HEK293 (cell line): ENCODE measurements around the gene AQP12A.
A peak's percentile ranks its signal among the peaks of the same experiment; 100 is the strongest.
"Not testable (repeated sequence)": the region's sequence is repeated elsewhere in the genome, so short reads cannot be mapped to it uniquely, and the experiment has no call there.

ENCODE experiments used
- CTCF ChIA-PET: fragments of 350-600 bp; formaldehyde crosslinking; extraction: SDS; loops from one replicate; lab custom pipeline; 2021; ENCODE audit warnings: antibody characterized with exemption; lab: Yijun Ruan, JAX
- POLR2A ChIA-PET: fragments of 300-600 bp; formaldehyde crosslinking; extraction: SDS; loops from one replicate; lab custom pipeline; 2020; ENCODE audit warnings: antibody characterized with exemption, inconsistent platforms; lab: Yijun Ruan, JAX
- H3K27ac ChIP-seq: fragments of 200-500 bp; sonication (Bioruptor generic); 2 replicates; pipeline ENCODE4 v1.5.1; 2014; ENCODE audit warnings: low read depth, low read length, control low read depth, inconsistent platforms; ENCODE audit errors: extremely low read depth
- H3K36me3 ChIP-seq, 2 experiments: fragments of 200-500 bp in 1 of 2; sonication (Bioruptor generic) in 1 of 2; 1 replicate in 1 of 2; 2 replicates in 1 of 2; pipeline ENCODE4 v1.5.1; 2014 to 2017; ENCODE audit warnings: inconsistent platforms in 2 of 2, low read length in 2 of 2; ENCODE audit not compliant: control insufficient read depth in 2 of 2, insufficient read depth in 1 of 2
- H3K4me1 ChIP-seq: fragments of 200-500 bp; sonication (Bioruptor generic); 2 replicates; pipeline ENCODE4 v1.5.1; 2014; ENCODE audit warnings: mild to moderate bottlenecking, low read length, inconsistent platforms; ENCODE audit not compliant: control insufficient read depth, insufficient read depth
- H3K4me3 ChIP-seq: 2 replicates; pipeline ENCODE4 v1.5.1; 2011; ENCODE audit warnings: low read depth, mild to moderate bottlenecking, control low read depth, low read length, moderate library complexity
- H3K9me3 ChIP-seq: fragments of 200-500 bp; sonication (Bioruptor generic); 2 replicates; pipeline ENCODE4 v1.5.1; 2014; ENCODE audit warnings: low read depth, low read length, inconsistent platforms; ENCODE audit not compliant: control insufficient read depth, insufficient read depth
- GLIS1 ChIP-seq: fragments of 450-650 bp; formaldehyde crosslinking; IDR thresholded peaks from 2 replicates; pipeline ENCODE4 v1.5.1; 2016; ENCODE audit warnings: missing biosample characterization, missing genetic modification characterization
- ZBTB17 ChIP-seq: fragments of 450-650 bp; formaldehyde crosslinking; IDR thresholded peaks from 2 replicates; pipeline ENCODE4 v1.5.1; 2016; ENCODE audit warnings: missing biosample characterization, missing genetic modification characterization
- ZIC2 ChIP-seq: fragments of 450-650 bp; formaldehyde crosslinking; IDR thresholded peaks from 2 replicates; pipeline ENCODE4 v1.5.1; 2016; ENCODE audit warnings: missing biosample characterization, missing genetic modification characterization
- ZNF423 ChIP-seq: fragments of 450-650 bp; formaldehyde crosslinking; IDR thresholded peaks from 2 replicates; pipeline ENCODE4 v1.5.1; 2016; ENCODE audit warnings: missing biosample characterization, missing genetic modification characterization
- ZNF585B ChIP-seq: fragments of 450-650 bp; formaldehyde crosslinking; IDR thresholded peaks from 2 replicates; pipeline ENCODE4 v1.5.1; 2016; ENCODE audit warnings: missing biosample characterization, missing genetic modification characterization
- ZNF626 ChIP-seq: fragments of 450-650 bp; sonication (Bioruptor Pico); formaldehyde crosslinking; IDR thresholded peaks from 2 replicates; pipeline ENCODE4 v1.5.1; 2018; ENCODE audit warnings: missing biosample characterization, missing genetic modification characterization, inconsistent platforms
- ZNF777 ChIP-seq: fragments of 450-650 bp; formaldehyde crosslinking; IDR thresholded peaks from 2 replicates; pipeline ENCODE4 v1.5.1; 2017; ENCODE audit warnings: missing biosample characterization, missing genetic modification characterization, borderline replicate concordance
- ZNF791 ChIP-seq: fragments of 450-650 bp; formaldehyde crosslinking; IDR thresholded peaks from 2 replicates; pipeline ENCODE4 v1.5.1; 2016; ENCODE audit warnings: missing biosample characterization, missing genetic modification characterization
- TF ChIP-seq, protein P1 (sequence below): fragments of 450-650 bp; formaldehyde crosslinking; optimal IDR thresholded peaks from 2 replicates; pipeline ENCODE3; 2016; ENCODE audit warnings: missing biosample characterization, mild to moderate bottlenecking, missing genetic modification characterization
- TF ChIP-seq, protein P2 (sequence below): IDR thresholded peaks from 2 replicates; pipeline ENCODE4 v1.6.1; 2011; ENCODE audit warnings: mild to moderate bottlenecking, low read depth, low read length, borderline replicate concordance
- TF ChIP-seq, protein P3 (sequence below): fragments of 450-650 bp; formaldehyde crosslinking; IDR thresholded peaks from 2 replicates; pipeline ENCODE4 v1.5.1; 2016; ENCODE audit warnings: missing biosample characterization, missing genetic modification characterization
- TF ChIP-seq, protein P4 (sequence below): fragments of 450-650 bp; formaldehyde crosslinking; IDR thresholded peaks from 2 replicates; pipeline ENCODE4 v1.5.1; 2016; ENCODE audit warnings: missing biosample characterization, missing genetic modification characterization
- TF ChIP-seq, protein P5 (sequence below): fragments of 450-650 bp; formaldehyde crosslinking; IDR thresholded peaks from 2 replicates; pipeline ENCODE4 v1.5.1; 2016; ENCODE audit warnings: missing biosample characterization, missing genetic modification characterization

The AQP12A gene

DNA sequence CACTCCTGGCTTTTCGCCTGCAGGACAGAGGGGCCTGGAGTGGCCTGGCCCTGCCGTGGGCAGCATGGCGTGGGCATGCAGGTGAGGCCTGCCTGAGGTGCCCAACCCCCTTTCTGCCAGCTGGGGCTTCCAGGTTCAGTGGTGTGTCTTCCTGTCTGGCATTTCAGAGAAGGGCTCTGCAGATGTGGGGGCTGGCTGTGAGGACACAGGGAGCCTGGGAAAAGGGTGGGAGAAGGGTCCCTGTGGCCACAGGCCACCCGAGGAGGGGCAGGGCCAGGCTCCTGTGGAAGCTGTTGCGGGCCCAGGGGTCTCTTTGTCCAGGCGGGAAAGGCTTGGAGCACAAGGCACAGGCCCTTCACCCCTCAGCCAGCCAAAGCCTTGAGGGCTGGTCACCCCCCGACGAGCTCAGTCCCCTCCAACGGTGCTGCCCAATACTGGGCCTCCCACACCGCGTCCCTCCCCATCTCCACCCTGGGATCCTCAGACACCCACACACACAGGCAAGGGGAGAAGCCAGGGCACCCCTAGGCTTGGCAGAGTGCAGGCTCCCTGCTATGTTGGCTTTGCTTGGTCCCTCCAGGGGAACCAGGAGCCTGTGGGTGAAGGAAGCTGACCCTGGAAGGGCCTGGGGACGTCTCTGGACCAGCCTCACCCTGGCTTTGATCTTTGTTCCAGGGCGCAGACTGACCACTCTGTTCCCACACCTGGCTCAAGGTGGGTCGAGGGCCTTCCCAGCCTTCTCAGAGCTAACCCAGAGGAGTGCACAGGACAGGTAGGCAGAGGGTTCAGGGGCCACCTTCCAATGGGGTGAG is 3.7 kb upstream of the AQP12A start (continued):
- TF ChIP-seq, protein P1, sequence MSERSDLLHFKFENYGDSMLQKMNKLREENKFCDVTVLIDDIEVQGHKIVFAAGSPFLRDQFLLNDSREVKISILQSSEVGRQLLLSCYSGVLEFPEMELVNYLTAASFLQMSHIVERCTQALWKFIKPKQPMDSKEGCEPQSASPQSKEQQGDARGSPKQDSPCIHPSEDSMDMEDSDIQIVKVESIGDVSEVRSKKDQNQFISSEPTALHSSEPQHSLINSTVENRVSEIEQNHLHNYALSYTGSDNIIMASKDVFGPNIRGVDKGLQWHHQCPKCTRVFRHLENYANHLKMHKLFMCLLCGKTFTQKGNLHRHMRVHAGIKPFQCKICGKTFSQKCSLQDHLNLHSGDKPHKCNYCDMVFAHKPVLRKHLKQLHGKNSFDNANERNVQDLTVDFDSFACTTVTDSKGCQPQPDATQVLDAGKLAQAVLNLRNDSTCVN: no peak
- TF ChIP-seq ZNF791 (tag by site-specific recombination) (no peak), ZNF777 (tag by site-specific recombination) (no peak), ZBTB17 (tag by site-specific recombination) (no peak)
- TF ChIP-seq, protein P2, sequence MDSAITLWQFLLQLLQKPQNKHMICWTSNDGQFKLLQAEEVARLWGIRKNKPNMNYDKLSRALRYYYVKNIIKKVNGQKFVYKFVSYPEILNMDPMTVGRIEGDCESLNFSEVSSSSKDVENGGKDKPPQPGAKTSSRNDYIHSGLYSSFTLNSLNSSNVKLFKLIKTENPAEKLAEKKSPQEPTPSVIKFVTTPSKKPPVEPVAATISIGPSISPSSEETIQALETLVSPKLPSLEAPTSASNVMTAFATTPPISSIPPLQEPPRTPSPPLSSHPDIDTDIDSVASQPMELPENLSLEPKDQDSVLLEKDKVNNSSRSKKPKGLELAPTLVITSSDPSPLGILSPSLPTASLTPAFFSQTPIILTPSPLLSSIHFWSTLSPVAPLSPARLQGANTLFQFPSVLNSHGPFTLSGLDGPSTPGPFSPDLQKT: no peak

DNA sequence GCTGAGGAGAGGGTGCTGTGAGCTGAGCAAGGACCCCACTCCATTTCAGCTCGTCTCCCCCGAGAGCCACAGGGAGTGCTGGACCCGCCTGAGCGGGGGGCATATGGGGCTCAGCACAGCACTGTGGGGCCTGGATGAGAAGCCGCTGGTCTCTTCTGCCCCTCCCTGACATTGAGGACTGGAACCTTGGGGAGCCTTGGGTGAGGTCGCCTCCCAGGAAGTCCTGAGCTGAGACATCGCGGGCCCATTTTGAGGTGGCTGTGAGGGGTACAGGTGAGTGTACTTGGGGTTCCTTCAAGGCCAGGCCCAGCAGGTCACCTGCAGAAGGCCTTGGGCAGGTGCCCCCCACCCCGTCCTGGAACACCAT is 3.1 kb upstream of the AQP12A start:
- Histone ChIP-seq H3K4me1 (no peaks in the 10 kb centered on the region), H3K36me3 (no peaks in the 10 kb centered on the region), H3K27ac (no peak overlapping the region), H3K4me3 (no peak overlapping the region), H3K9me3 (no peaks in the 10 kb centered on the region)
- TF ChIP-seq GLIS1 (tag by site-specific recombination) (peak; percentile 49; the same call in 1 of the 2 replicates), ZIC2 (tag by site-specific recombination) (no peak), ZNF585B (no peak), ZNF423 (tag by site-specific recombination) (no peak)
- TF ChIP-seq, protein P3, sequence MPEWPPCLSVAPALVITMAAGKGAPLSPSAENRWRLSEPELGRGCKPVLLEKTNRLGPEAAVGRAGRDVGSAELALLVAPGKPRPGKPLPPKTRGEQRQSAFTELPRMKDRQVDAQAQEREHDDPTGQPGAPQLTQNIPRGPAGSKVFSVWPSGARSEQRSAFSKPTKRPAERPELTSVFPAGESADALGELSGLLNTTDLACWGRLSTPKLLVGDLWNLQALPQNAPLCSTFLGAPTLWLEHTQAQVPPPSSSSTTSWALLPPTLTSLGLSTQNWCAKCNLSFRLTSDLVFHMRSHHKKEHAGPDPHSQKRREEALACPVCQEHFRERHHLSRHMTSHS (tag by site-specific recombination): no peak
- TF ChIP-seq, protein P4, sequence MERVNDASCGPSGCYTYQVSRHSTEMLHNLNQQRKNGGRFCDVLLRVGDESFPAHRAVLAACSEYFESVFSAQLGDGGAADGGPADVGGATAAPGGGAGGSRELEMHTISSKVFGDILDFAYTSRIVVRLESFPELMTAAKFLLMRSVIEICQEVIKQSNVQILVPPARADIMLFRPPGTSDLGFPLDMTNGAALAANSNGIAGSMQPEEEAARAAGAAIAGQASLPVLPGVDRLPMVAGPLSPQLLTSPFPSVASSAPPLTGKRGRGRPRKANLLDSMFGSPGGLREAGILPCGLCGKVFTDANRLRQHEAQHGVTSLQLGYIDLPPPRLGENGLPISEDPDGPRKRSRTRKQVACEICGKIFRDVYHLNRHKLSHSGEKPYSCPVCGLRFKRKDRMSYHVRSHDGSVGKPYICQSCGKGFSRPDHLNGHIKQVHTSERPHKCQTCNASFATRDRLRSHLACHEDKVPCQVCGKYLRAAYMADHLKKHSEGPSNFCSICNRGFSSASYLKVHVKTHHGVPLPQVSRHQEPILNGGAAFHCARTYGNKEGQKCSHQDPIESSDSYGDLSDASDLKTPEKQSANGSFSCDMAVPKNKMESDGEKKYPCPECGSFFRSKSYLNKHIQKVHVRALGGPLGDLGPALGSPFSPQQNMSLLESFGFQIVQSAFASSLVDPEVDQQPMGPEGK (tag by site-specific recombination): no peak
- POLR2A ChIA-PET: no interaction called here
- CTCF ChIA-PET: interaction anchor here (0.7 to 1.3 kb wide), 2 partner anchors 29 to 174 kb away, joined by 3 to 4 read pairs; no protein-coding TSS in a partner anchor

DNA sequence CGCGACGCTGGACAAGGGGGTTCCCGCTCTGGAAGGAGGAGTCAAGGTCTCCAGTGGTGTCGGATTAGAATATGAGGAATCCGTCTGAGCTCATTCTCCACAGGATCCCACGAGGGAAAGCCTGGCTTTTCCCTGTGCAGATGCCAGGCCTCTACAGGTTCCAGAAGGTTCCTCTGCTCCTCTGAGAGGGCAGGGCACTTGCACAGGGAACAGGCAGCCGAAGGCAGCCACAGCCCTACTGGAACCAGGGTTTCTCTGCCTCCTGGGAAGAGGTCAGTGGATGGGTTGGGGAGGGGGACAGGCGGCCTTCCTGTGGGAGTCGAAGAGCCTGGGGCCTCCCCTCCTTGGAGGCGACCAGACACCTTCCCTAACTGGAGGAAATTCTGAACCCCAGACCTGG is 1.7 kb upstream of the AQP12A start:
- Histone ChIP-seq H3K9me3 (no peaks in the 10 kb centered on the region), H3K4me3 (no peak overlapping the region), H3K4me1 (no peaks in the 10 kb centered on the region), H3K36me3 (no peaks in the 10 kb centered on the region), H3K27ac (no peak overlapping the region)
- TF ChIP-seq, protein P5, sequence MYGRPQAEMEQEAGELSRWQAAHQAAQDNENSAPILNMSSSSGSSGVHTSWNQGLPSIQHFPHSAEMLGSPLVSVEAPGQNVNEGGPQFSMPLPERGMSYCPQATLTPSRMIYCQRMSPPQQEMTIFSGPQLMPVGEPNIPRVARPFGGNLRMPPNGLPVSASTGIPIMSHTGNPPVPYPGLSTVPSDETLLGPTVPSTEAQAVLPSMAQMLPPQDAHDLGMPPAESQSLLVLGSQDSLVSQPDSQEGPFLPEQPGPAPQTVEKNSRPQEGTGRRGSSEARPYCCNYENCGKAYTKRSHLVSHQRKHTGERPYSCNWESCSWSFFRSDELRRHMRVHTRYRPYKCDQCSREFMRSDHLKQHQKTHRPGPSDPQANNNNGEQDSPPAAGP (tag by site-specific recombination): no peak
- TF ChIP-seq ZNF626 (tag by site-specific recombination): no peak
- ChIA-PET CTCF (no interaction called here), POLR2A (interaction anchor here (0.7 kb wide), 1 partner anchor 173 kb away, joined by 3 read pairs; no protein-coding TSS in a partner anchor)

DNA sequence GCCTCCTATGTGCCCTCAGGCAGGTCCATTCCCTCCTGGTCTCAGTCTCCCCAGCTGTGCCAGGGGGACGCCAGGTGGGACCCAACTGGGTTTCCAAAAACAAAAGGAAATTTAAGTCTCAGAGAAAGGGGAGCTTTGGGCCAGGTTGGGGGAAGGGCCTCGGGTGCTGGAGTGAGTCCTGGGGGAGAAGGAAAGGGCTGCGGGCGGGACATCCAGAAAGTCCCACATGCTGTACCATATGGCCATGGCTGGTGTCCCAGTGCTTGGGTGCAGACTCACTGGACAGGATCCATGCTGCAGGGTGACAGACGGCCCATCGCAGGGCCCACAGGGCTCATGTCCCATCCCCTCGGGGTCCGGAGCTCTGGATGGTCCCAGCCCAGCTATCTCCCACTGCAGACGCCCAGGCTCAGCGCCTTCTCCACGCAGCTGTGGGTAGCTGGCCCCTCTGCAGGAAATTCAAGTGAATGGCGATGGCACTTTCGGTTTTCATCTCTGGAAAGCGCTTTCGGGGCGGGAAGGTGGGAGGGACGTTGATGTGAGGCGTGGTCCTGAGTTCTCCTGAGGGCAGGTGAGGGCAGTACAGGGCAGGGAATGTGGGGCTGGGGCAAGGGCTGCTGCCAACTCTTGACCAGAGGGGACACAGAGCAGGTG is 1.1 kb upstream of the AQP12A start:
- H3K4me3 ChIP-seq, H3K27ac ChIP-seq, H3K4me1 ChIP-seq, H3K9me3 ChIP-seq, H3K36me3 ChIP-seq, CTCF ChIA-PET: not testable (repeated sequence)
- POLR2A ChIA-PET: interaction anchor here (0.7 kb wide), 1 partner anchor 173 kb away, joined by 3 read pairs; no protein-coding TSS in a partner anchor

DNA sequence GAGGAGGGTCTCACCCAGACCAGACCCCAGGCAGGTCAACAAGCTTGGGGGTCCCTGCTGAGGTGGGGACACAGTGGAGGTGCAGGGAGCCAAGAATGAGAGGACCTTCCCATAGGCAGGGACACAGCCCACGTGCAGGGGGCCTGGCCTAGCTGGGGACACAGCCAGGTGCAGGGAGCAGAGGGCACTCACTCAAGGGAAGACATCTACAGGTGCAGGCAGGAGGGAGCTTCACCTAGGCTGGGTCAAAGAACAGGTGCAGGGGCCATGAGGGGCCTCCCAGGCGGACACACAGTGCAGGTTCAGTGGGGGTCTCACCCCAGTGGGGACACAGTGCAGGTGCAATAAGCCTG is 615 bp upstream of the AQP12A start:
- POLR2A ChIA-PET, H3K9me3 ChIP-seq, H3K4me1 ChIP-seq, H3K4me3 ChIP-seq, H3K27ac ChIP-seq, H3K36me3 ChIP-seq, CTCF ChIA-PET: not testable (repeated sequence)
